Hippocampal formation (tissue), 2 donors: ENCODE data around the gene ZDHHC22.
"Not testable (repeated sequence)": the region's sequence is repeated elsewhere in the genome, so short reads cannot be mapped to it uniquely, and the experiment has no call there.

Experiments used
- DNase-seq, 2 donors: peaks; one replicate each; lab custom pipeline; 2025; lab: John Stamatoyannopoulos, UW

Gene ZDHHC22, protein sequence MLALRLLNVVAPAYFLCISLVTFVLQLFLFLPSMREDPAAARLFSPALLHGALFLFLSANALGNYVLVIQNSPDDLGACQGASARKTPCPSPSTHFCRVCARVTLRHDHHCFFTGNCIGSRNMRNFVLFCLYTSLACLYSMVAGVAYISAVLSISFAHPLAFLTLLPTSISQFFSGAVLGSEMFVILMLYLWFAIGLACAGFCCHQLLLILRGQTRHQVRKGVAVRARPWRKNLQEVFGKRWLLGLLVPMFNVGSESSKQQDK

GRCh38 chr14:77141214-77142004 is at the start of gene ZDHHC22:
TSS of gene ZDHHC22 (minus strand) at chr14:77141791. CDS start at chr14:77139738, 2,053 bp downstream.
- DNase-seq: peak; percentile 43 to 44

DNA sequence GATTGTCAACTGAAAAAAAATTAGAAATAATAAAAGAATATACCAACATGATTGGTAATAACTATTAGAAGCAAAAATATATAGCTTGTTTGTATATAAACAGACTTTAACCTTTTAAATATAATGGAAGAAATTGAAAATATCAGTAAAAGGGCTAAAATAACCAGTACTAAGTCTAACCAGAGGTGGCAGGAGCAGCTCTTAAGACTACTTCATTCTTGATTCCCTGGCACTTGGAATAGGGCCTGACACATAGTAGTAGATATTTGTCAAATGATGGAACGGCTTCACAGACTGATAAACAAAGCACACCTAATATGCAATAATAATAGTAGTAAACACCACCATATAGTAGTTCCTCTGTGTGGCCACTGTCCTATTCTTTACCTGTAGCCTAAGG is 49.4 kb upstream of the ZDHHC22 start:
- DNase-seq: no peak

DNA sequence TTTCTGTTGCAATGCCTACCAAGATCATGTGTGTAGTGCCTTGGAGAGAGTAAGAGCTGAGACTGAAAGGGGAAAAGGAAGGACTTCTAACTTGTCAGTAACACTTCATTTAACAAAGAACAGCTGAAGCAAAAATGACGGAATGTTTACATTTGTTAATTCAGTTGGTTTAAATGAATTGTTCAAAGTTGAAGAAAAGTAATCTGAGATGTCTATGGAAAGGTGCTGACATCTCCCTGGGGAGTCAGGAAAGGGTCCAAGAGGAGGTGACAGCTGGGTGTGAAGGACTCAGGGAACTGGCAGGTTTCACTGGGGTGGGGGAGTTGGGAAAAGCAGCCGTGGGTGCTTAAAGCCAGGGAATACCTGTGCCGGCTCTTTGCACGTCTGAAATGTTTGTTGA is 47.9 kb upstream of the ZDHHC22 start:
- DNase-seq: no peak

GRCh38 chr14:77187649-77188012 is 46.0 kb upstream of the ZDHHC22 start:
- DNase-seq: no peak

DNA sequence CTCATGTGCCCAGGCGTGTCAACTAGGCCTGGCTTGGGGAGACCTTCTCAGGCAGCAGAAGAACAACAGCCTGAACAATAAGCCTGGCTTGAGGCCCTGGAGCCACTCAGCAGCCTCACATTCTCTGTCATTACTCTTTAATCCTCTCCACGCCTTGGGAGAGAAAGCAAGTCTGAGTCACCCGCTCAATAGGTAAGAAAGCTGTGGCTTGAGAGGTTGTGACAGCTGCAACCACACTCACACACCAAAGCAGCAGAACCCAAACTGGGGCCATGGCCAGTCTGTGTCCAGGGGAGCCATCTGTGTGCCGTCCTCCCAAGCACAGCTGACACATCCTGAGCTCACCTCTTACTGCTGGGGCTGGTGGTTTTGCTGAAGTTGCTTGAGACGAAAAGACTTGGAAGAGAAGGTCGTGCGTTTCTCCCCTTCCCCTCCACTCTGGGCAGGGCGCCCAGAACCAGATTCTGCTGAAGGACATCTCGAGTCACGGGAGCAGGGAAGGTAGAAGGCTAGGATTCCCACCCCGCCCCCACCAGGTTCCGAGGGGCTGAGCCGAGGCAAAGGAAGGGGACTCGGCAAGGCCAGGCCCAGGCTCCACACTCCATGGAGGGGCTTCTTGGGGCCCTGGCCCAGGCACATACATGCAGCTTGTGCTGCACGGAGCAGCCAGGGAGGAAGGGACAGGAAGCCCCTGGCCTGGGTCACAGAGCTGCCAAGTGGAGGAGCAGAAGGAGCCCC is 45.5 kb upstream of the ZDHHC22 start:
- DNase-seq: no peak

DNA sequence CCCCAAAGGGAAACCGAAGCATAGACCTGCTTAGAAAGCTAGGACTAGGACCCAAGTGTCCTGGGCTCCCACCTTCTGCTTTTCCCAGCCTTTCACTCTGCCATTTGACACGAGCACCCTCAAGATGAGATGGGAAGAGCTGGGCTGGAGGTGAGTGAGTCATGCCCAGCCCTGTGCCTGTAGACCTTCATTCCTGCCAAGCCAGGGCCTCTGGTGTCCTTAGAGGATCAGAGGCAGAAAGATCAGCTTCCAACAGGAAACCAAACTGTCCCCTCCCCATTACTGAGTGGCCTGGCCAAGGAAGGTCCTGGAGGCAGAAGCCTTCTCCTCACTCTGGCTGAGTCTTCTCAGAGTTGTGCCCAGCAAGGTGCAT is 43.5 kb upstream of the ZDHHC22 start:
- DNase-seq: no peak

DNA sequence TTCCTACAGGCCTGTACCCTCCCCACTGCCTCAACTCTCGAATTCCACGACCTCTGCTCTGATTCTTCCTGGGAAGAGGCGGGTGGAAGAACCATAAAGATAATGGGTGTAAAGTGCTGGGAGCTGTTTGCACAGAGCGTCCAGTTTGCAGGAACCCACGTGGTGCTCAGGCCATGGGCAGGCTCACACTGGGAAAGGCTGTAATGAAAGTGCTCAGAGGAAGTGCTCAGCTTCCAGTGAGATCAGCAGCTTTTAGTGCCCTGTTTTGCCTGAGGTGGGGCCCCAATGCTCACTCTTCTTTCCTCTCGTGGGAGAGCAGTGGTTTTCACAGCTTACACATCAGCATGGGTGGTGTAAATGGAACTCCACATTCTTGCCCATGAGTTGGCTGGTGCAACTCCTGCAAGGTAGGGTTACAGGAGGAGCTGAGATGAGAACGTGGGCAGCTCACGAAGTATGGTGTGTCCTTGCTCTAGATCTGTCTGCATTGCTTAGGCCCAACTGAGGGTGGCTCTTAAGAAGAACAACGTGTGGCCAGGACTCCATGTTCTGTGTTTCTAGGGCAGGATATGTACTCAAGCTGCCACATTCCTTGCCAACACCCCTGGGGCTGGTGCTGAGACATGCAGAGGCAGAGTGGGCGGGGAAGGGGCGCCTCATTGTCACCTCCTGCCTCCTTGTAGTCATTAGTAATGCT is 43.0 kb upstream of the ZDHHC22 start:
- DNase-seq: no peak

DNA sequence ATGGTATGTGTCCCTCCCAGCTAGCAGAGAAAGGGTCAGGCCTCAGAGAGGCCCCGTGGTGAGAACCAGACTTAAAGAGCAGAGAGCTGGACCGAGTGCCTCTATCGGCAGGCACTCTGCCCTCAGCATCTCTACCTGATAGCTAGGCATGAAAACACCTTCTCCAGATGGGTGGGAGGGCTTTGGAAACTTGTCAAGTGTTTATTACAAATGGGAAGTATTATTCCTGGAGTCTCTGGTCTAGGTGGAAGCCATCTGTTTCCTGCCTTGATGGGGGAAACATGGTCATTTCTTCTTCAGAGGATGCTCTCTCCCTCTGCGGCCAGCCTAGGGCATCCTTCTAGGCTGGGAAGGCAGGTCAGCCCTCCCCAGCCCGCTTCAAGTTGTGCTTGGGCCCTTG is 42.3 kb upstream of the ZDHHC22 start:
- DNase-seq: no peak

DNA sequence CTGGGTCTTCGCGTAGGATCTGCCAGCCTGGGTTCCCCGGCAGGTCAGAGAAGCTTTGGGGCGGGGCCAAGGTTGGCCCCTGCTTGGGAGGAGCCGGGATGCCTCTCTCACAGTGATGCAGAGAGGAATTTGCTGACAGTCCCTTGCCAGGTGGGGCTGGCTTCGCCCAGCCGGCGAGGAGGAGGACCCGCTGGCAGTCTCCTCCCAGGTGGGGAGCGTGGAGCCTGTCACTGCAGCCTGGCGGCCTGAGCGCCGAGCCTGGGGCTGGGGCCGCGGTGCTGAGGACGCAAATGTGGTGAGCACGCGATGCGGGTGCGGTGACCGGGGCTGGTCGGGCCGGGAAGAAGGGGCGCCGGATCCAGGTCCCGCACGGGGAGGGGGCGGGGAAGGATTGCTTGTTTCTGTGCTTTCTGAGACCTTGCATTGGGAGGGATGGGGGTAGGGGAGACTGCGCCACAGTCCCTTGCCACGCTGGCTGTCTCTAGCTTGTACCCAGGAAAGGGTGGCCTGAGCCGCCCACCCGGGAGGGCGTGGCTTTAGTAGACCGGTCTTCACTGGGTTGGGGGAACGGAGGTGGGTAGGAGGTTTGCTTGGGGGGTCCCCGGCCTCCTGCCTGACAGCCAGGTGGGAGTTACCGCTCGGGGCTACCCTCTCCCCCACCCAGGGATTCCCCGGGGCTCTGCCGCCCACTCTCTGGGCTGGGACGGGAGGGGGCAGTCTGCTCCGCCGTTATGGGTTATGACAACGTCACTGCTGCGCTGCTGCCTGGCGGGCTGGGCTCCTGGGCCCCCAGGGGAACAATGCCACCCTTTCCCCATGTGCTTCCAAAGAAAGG is 40.2 kb upstream of the ZDHHC22 start, which contains the start of gene TMEM63C:
Gene TMEM63C, plus strand, starts transcription at position 196 of the 835 bp plus-strand sequence. CDS start 37,016 bp downstream, outside the sequence.
- peak; percentile 28 to 48 for DNase-seq

DNA sequence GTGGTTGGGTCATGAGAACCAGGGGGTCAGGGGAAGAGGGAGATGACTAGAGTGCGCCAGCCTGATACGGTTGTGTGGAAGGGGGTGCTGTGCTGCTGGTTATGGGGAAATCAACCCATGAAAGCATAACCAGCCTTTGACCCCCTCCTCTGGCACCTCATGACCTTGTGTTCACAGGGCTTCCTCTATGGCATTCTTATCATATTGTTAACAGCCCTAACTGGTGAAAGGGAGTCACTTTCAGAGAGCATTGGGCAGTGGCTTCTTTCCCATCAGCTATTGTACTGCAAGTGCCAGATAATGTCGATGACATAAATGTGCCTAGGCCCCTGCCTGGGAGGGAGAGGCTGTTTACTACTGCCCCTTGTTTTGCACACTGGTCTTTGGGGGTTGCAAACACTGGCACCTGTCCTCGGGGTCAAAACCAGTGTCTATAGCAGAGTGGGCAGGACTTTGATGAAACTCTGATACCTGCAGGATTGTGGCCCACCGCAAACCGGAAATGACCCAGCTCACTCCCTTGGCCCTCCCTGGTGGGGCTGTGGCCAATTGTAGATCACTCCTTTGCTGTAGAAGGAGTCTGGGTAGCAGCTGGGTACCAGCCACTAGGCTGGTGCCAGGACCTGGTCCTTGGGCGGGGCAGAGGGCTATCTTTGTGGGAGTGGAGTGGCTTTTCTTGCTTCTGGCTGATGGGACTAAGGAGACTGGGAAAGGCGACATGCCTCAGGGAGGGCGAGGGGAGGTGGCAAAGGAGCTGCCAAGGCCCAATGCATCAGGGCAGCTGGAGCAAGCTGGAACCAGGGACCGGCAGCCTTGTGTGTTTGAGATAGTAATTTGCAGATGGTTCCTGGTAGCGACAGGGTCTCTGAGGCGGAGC is 39.4 kb upstream of the ZDHHC22 start:
- DNase-seq: no peak

DNA sequence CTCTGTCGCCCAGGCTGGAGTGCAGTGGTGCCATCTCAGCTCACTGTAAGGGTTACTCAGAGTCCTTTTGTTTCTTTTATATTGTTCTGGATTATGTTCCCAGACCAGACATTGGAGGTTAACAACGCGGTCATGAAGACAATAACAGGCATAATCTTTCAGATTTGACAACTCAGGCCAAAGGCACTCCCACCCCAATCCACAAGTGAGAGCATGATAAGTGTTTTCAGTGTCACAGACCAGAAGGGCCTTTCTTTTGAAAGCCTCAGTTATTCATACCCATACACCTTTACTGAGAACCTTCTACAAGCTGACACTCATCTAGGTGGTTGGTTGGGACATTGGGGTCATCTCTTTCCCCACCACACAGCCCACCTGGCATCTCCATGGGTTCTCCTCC is 37.1 kb upstream of the ZDHHC22 start:
- DNase-seq: no peak

DNA sequence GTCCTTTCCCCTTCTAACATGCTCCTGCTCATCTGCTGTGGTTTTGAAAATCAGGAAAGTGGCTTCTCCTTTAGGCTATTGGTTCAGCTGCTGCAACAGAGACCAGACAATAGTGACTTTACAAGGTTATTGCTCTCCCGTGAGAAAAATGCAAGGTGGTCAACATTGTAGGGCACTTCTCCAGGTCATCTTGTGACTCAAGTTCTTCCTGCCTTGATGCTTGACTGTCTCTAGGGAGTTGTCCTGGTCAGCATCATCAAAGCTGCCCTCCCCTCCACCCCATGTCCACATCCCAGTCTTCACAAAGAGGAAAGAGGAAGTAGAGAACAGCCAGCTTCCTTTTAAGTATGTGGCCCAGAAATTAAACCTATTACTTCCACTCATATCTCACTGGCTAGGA is 36.1 kb upstream of the ZDHHC22 start:
- no peak for DNase-seq

DNA sequence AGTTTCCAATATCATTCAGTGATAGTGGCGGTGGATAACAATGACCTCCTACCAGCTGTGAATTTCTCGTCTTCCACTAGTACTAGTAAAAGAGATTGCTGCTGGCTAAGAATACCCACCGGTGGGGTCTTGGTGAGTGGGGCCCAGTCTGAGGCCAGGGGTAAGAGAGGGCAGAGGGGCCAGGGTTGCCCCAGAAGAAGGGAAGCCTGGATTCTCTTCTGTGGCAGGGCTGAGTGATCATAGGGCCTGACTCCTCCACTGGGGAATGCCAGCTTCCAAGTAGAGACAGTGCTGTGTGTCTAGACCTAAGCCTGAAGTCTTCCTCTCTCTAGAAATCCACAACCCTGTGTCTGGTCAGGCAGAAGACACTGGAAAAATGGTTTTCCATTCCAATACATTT is 34.3 kb upstream of the ZDHHC22 start:
- no peak for DNase-seq

DNA sequence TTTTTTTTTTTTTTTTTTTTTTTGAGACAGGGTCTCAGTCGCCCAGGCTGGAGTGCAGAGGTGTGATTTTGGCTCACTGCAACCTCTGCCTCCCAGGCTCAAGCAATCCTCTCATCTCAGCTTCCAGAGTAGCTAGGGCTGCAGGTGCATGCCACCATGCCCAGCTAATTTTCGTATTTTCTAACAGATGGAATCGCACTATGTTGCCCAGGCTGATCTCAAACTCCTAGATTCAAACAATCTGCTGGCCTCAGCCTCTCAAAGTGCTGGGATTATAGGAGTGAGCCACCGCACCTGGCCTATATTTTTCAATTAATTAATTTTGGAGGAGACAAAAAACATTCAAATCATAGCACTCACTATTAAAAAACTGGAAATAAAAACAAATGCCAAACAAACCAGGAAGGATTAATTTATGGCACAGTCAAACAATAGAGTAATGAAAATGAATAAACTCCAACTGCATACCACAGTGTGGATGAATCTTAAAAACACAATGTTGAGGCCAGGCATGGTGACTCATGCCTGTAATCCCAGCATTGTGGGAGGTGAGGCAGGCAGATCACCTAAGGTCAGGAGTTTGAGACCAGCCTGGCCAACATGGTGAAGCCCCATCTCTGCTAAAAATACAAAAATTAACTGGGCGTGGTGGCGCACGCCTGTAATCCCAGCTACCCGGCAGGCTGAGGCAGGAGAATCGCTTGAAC is 32.5 kb upstream of the ZDHHC22 start:
- not testable (repeated sequence) for DNase-seq

- DNase-seq: no peak
These were observed 31.3 kb upstream of the ZDHHC22 start for GRCh38 chr14:77172916-77173315.

GRCh38 chr14:77170045-77170444 is 28.5 kb upstream of the ZDHHC22 start:
- no peak for DNase-seq

GRCh38 chr14:77161011-77161410 is 19.4 kb upstream of the ZDHHC22 start:
- no peak for DNase-seq

- DNase-seq: no peak
These were observed 17.3 kb upstream of the ZDHHC22 start for GRCh38 chr14:77158882-77159255.

DNA sequence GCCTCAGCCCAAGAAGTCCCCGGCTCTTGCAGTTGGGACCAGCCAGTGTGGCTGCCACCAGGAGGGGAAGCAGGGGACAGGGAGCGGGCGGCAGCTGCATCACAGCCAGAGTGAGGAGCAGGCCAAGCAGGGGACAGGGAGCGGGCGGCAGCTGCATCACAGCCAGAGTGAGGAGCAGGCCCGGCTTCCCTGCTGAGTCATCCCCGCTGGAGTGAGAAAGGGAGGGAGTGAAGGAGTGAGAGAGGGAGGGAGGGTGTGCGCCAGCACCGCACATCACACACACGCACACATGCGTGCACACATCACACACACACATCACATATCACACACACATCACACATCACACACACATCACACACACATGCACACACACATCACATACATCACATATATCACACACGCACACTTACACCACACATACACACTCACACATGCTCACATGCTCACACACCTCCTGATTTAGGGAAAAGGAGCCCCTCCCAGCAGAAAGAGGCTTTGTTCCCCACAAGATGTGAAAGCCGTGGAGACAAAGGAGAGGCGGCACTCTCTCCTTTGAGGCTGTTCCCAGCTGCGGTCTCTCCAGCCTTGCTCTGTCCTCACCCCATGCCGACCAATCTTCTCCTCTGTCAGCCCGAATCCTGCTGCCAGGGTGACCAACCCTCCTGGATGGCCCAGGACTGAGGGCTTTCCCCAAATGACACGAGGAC is 16.7 kb upstream of the ZDHHC22 start:
- DNase-seq: peak; percentile 75 to 77
